Common myeloid progenitor, CD34-positive (primary cell): ENCODE data around the gene MAPRE3.

ENCODE experiments used
- CTCF ChIA-PET: fragments of 350-600 bp; sonication (Branson Sonifier 250); formaldehyde crosslinking; loops from one replicate; lab custom pipeline; 2021; ENCODE audit warnings: antibody characterized with exemption; lab: Charles Lee
- POLR2A ChIA-PET: fragments of 350-600 bp; sonication (Branson Sonifier 250); formaldehyde crosslinking; loops from one replicate; lab custom pipeline; 2021; ENCODE audit warnings: antibody characterized with exemption; lab: Charles Lee
- DNase-seq, 3 donors: peaks; one replicate each; pipeline versions ENCODE4 v3.0.0 to v3.0.0-alpha.2; 2013
- H3K27ac ChIP-seq, 2 experiments: 1 replicate in 1 of 2; 2 replicates in 1 of 2; pipeline ENCODE4 v1.7.0; 2013; ENCODE audit warnings: inconsistent platforms in 2 of 2, low read length in 2 of 2, mild to moderate bottlenecking in 2 of 2, low read depth in 1 of 2, moderate library complexity in 1 of 2; ENCODE audit not compliant: severe bottlenecking in 2 of 2, insufficient read depth in 1 of 2, poor library complexity in 1 of 2
- H3K27me3 ChIP-seq, 5 experiments: replicated peaks in 2 of 5; 1 replicate in 3 of 5; 2 replicates in 2 of 5; pipeline versions ENCODE4 v1.6.1 to v1.7.0; 2013; ENCODE audit warnings: low read length in 4 of 5, mild to moderate bottlenecking in 2 of 5, moderate library complexity in 2 of 5, inconsistent platforms in 1 of 5; ENCODE audit not compliant: insufficient read depth in 5 of 5, control insufficient read depth in 4 of 5
- H3K36me3 ChIP-seq, 4 experiments: 1 replicate in 2 of 4; 2 replicates in 2 of 4; pipeline versions ENCODE4 v1.6.1 to v1.7.0; 2013; ENCODE audit warnings: low read length in 3 of 4, control low read depth in 1 of 4, mild to moderate bottlenecking in 1 of 4; ENCODE audit not compliant: control insufficient read depth in 4 of 4, insufficient read depth in 4 of 4
- H3K4me1 ChIP-seq, 4 experiments: 1 replicate in 3 of 4; 2 replicates in 1 of 4; pipeline versions ENCODE4 v1.6.1 to v1.7.1; 2013; ENCODE audit warnings: low read length in 3 of 4, mild to moderate bottlenecking in 3 of 4, control low read depth in 1 of 4, inconsistent platforms in 1 of 4, moderate library complexity in 1 of 4; ENCODE audit not compliant: control insufficient read depth in 4 of 4, insufficient read depth in 4 of 4; ENCODE audit errors: control extremely low read depth in 1 of 4
- H3K4me3 ChIP-seq, 7 experiments: 1 replicate in 4 of 7; 2 replicates in 3 of 7; pipeline versions ENCODE4 v1.5.1 to v1.7.0; 2013; ENCODE audit warnings: mild to moderate bottlenecking in 7 of 7, low read length in 6 of 7, moderate library complexity in 6 of 7, inconsistent platforms in 2 of 7, low read depth in 2 of 7, control low read depth in 1 of 7; ENCODE audit not compliant: insufficient read depth in 4 of 7, control insufficient read depth in 1 of 7; ENCODE audit errors: extremely low read depth in 1 of 7
- H3K9me3 ChIP-seq, 5 experiments: 1 replicate in 4 of 5; 2 replicates in 1 of 5; pipeline versions ENCODE4 v1.6.1 to v1.7.1; 2013; ENCODE audit warnings: low read length in 4 of 5, mild to moderate bottlenecking in 2 of 5, inconsistent platforms in 1 of 5, low read depth in 1 of 5, moderate library complexity in 1 of 5; ENCODE audit not compliant: control insufficient read depth in 4 of 5, insufficient read depth in 2 of 5; ENCODE audit errors: control extremely low read depth in 1 of 5
- WGBS: methylation state at CpG from one replicate; pipeline ENCODE4 v1.1.5; 2013; ENCODE audit not compliant: insufficient coverage; 5-methylcytosine and 5-hydroxymethylcytosine counted together

The MAPRE3 gene

DNA sequence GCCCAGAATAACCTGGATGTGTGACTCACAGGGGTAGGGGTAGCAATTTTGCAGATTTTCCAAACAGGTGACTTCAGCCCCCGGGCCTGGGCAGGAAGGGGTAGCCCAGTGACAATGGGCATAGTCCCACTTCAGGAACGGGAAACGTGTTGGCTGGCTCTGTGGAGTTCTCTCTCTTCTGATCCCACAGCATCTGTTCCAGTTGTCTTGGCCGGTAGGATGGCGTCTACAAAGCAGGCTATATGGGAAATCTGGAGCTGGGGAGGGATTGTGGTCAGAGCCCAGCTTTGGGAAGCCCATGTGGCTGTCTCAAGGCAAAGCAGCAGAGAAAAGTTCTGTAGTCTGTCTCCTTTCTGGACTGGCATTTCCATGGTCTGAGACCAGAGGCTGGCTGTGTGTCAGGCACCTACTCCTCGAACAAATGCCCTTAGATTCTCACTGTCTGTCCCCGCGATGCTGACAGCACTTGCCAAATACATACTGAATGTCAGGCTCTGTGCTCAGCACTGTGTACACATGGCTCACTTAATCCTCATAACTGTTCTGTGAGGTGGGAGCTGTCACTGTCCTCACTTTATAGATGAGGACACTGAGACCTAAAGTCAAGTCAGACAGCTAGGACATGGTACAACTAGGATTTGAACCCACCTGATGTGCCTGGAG, 44.5 kb downstream of the MAPRE3 start:
- ChIA-PET POLR2A (no interaction called here), CTCF (interaction anchor here (1.2 to 11.9 kb wide), 6 partner anchors 8 to 171 kb away, joined by 3 to 319 read pairs (median 18); partner anchors contain the start of gene MAPRE3)

GRCh38 chr2:27016801-27017325, 46.4 kb downstream of the MAPRE3 start:
- Histone ChIP-seq H3K27me3 (peaks cover 0 to 7% (median 0%) of the 10 kb centered on the region in 5 experiments), H3K36me3 (no peaks in the 10 kb centered on the region), H3K4me1 (peaks cover 0 to 9% (median 6%) of the 10 kb centered on the region in 4 experiments), H3K4me3 (no peak overlapping the region), H3K9me3 (no peaks in the 10 kb centered on the region), H3K27ac (no peak overlapping the region)
- ChIA-PET CTCF (interaction anchor here (0.6 to 11.9 kb wide), 34 partner anchors 10 to 588 kb away, joined by 3 to 319 read pairs (median 4); partner anchors contain the start of genes MAPRE3 and TMEM214), POLR2A (no interaction called here)
- WGBS, result 58% methylated on average over 3 of the region's 3 CpGs
- peak; percentile 70 to 83 (median 72) for DNase-seq

More for the DNA sequence above, 44.5 kb downstream of the MAPRE3 start:
- no peaks in the 10 kb centered on the region for H3K9me3 ChIP-seq
- WGBS, result 93% methylated on average over 2 of the region's 8 CpGs
- no peaks in the 10 kb centered on the region for H3K36me3 ChIP-seq
- H3K4me1 ChIP-seq, result peaks cover 0 to 9% (median 6%) of the 10 kb centered on the region in 4 experiments
- peak overlapping the region in 1 of 2 experiments; percentile 46 for H3K27ac ChIP-seq
- peaks cover 0 to 7% (median 0%) of the 10 kb centered on the region in 5 experiments for H3K27me3 ChIP-seq
- no peak overlapping the region for H3K4me3 ChIP-seq
- DNase-seq, result no peak

DNA sequence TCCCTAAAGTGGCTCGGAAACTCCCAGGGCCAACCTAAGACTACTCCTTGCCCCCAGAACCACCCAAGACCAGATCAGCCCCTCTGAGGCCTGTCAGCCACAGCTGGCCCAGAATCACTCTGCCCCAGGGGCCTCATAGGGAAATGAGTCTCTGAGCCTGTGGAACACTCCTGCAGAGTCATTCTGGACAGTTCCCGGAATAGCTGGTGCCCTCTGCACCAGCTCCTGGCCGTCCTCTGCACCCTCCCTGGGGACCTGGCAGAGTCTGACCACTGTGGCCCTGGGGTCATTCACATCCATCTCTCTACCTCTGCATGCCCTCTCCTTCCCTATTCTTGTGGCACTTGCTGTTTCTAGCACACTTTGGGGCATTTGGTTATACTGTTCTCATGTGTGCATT, 47.7 kb downstream of the MAPRE3 start:
- H3K4me3 ChIP-seq, result no peak overlapping the region
- peaks cover 0 to 2% (median 0%) of the 10 kb centered on the region in 5 experiments for H3K27me3 ChIP-seq
- WGBS, result 100% methylated on average over 2 of the region's 3 CpGs
- ChIA-PET POLR2A (no interaction called here), CTCF (interaction anchor here (0.6 to 11.9 kb wide), 12 partner anchors 12 to 304 kb away, joined by 3 to 319 read pairs (median 10); partner anchors contain the start of genes MAPRE3 and TMEM214)
- H3K36me3 ChIP-seq, result peaks cover 0 to 5% (median 1%) of the 10 kb centered on the region in 4 experiments
- H3K9me3 ChIP-seq, result no peaks in the 10 kb centered on the region
- DNase-seq, result no peak
- peaks cover 0 to 9% (median 6%) of the 10 kb centered on the region in 4 experiments for H3K4me1 ChIP-seq
- no peak overlapping the region for H3K27ac ChIP-seq

DNA sequence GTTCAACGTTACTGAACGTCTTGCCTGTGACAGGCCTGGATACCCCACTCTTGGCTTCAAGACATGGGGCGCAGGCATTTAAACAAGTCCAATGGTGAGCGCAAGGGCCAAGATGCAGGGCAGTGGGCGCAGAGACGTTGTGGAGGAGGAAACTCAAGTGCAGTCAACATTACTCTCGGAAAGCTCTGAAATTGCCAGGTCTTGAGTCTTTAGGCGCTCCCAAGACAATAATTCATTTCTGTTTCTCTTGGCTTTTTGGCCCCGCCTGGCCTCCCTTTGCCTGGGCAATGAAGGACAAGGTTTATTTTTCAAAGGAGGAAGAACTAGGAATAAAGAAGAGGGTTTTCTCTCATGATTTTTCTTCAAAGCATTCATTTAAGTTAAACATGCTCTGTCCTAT, 49.0 kb downstream of the MAPRE3 start:
- DNase-seq, result no peak
- Histone ChIP-seq H3K9me3 (no peaks in the 10 kb centered on the region), H3K4me3 (no peak overlapping the region), H3K27me3 (peaks cover 0 to 2% (median 0%) of the 10 kb centered on the region in 5 experiments), H3K4me1 (peaks cover 0 to 9% (median 6%) of the 10 kb centered on the region in 4 experiments), H3K27ac (peak overlapping the region in 1 of 2 experiments; percentile 32), H3K36me3 (peaks cover 0 to 9% (median 4%) of the 10 kb centered on the region in 4 experiments)
- ChIA-PET POLR2A (interaction anchor here (0.6 kb wide), 1 partner anchor 43 kb away, joined by 3 read pairs; no protein-coding TSS in a partner anchor), CTCF (interaction anchor here (2.7 to 11.9 kb wide), 3 partner anchors 11 to 175 kb away, joined by 15 to 319 read pairs (median 36); partner anchors contain the start of gene MAPRE3)
- 96% methylated on average over 8 of the region's 9 CpGs for WGBS

- no peak for DNase-seq
- WGBS, result 77% methylated on average over 4 of the region's 9 CpGs
- CTCF ChIA-PET, result interaction anchor here (0.8 to 11.9 kb wide), 3 partner anchors 10 to 176 kb away, joined by 3 to 319 read pairs (median 36); partner anchors contain the start of gene MAPRE3
These were observed 49.8 kb downstream of the MAPRE3 start for GRCh38 chr2:27019931-27020855.

GRCh38 chr2:27021253-27022049, 51.0 kb downstream of the MAPRE3 start:
- no peak for DNase-seq
- Histone ChIP-seq H3K4me3 (no peak overlapping the region), H3K27me3 (peaks cover 0 to 2% (median 0%) of the 10 kb centered on the region in 5 experiments), H3K36me3 (peaks cover 0 to 14% (median 5%) of the 10 kb centered on the region in 4 experiments), H3K4me1 (no peaks in the 10 kb centered on the region), H3K27ac (peak overlapping the region in 1 of 2 experiments; percentile 3), H3K9me3 (no peaks in the 10 kb centered on the region)
- POLR2A ChIA-PET, result no interaction called here
- CTCF ChIA-PET, result interaction anchor here (1.3 to 11.9 kb wide), 2 partner anchors 58 to 99 kb away, joined by 3 to 319 read pairs; partner anchors contain the start of gene MAPRE3
- WGBS, result 90% methylated on average over 10 of the region's 11 CpGs

More at GRCh38 chr2:27019931-27020855, 49.8 kb downstream of the MAPRE3 start:
- no peak overlapping the region for H3K4me3 ChIP-seq
- H3K9me3 ChIP-seq, result no peaks in the 10 kb centered on the region
- H3K27me3 ChIP-seq, result peaks cover 0 to 2% (median 0%) of the 10 kb centered on the region in 5 experiments
- H3K36me3 ChIP-seq, result peaks cover 0 to 9% (median 4%) of the 10 kb centered on the region in 4 experiments
- H3K27ac ChIP-seq, result peak overlapping the region in 1 of 2 experiments; percentile 32
- POLR2A ChIA-PET, result interaction anchor here (0.6 kb wide), 1 partner anchor 43 kb away, joined by 3 read pairs; no protein-coding TSS in a partner anchor
- peaks cover 0 to 9% (median 6%) of the 10 kb centered on the region in 4 experiments for H3K4me1 ChIP-seq
